ENCODE results near the gene KIAA0825.
"Not testable (repeated sequence)": the region's sequence is repeated elsewhere in the genome, so short reads cannot be mapped to it uniquely, and the experiment has no call there.

Gene KIAA0825

GRCh38 chr5:94573349-94573748 is 45.1 kb downstream of the KIAA0825 start:
- not testable (repeated sequence) for DNase-seq (ENCODE audit: low read depth)

DNA sequence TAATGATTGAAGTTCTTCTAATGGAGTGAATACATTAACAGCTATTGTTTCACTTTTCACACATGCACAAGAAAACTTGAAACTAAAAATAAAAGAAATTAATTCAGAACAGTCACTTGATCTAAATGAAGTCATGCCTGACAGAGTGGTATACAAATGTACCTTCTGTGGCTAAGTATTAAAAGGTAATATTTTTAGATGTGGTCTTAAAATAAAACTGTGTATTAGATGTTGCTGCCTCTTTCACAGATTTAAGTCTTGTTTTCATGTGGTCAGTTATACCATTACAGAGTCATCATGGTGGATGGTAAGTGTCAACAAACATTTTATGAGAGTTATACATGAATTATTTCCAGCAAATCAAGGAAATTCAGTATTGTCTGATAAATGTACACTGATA is 47.0 kb downstream of the KIAA0825 start:
- no peak for DNase-seq (ENCODE audit: low read depth)

DNA sequence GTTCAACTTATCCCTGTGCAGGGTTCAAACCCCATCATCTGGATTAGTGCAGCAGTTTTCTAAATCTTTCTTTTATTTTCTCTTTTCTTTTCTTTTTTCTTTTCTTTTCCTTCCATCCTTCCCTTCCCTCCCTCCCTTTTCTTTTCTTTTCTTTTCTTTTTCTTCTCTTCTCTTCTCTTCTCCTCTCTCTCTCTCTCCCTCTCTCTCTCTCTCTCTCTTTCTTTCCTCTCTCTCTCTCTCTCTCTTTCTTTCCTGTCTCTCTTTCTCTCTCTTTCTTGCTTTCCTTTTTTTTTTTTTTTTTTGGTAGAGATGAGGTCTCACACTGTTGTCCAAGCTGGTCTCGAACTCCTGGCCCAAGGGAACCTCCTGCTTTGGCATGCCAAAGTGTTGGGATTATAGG is 53.6 kb downstream of the KIAA0825 start:
- no peak for DNase-seq (ENCODE audit: low read depth)

- no peak for DNase-seq (ENCODE audit: low read depth)
Measured at GRCh38 chr5:94562327-94562971, 56.0 kb downstream of the KIAA0825 start.

GRCh38 chr5:94558028-94558427 is 60.4 kb downstream of the KIAA0825 start:
- no peak for DNase-seq (ENCODE audit: low read depth)

GRCh38 chr5:94551858-94552257 is 66.5 kb downstream of the KIAA0825 start:
- DNase-seq (ENCODE audit: low read depth) = no peak

DNA sequence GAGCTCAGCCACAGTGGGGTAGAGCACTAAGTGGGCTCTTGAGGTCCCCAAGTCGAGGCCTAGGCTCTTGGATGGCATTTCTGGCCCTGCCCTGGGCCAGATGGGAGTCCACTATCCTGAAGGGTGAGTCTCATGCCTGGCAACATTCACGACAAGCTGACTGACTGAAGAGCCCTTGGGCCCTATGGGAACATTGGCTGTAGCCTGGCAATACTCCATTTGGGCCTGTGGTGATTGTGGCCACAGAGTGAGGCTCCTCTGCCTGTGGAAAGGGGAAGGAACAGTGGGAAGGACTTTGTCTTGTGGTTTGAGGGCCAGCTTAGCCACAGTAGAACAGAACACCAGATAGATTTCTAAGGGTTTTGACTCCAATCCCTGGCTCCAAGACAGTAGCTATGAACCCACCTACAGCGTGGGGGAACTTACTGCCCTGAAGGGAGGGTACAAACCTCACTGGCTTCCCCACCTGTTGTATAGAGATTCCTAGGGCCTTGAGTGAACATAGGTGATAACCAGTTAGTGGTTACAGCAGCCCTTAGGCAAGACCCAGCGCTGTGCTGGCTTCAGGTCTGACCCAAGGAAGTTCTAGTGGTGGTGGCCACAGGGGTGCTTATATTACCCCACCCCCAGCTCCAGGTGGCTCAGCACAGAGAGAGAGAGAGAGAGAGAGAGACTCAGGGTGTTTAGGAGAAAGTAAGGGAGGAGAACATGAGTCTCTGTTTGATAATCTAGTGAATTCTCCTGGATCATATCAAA is 72.4 kb downstream of the KIAA0825 start:
- peak; percentile 14 for DNase-seq (ENCODE audit: low read depth)

GRCh38 chr5:94544875-94545547 is 73.4 kb downstream of the KIAA0825 start:
- DNase-seq (ENCODE audit: low read depth) = no peak

DNA sequence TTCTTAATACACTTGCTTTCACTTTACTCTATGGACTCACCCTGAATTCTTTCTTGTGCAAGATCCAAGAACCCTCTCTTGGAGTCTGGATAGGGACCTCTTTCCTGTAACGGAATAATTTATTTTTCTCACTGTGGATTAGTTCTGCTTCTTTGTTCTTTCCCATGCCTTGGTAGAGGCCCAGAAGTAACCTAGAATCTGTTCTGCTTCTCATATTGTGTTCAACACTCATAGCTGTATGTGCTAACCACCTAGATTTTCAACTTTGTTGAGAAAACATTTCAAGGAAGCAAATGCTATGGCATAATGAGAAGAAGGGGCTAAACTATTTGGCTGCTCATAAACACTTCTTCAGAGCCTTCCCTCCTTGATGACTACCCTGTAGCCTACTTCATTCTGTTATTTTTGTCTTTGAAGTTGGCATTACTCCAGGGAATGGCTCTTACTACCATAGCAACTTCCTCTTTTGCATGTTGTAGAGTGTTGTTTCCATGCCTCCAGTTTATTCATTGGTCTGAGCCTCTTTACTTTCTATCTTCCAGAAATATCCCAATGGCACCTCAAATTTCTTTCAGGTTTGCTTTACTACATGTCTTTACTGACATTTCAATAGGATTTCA is 74.3 kb downstream of the KIAA0825 start:
- no peak for DNase-seq (ENCODE audit: low read depth)

GRCh38 chr5:94540856-94541494 is 77.4 kb downstream of the KIAA0825 start:
- DNase-seq (ENCODE audit: low read depth) = no peak

- DNase-seq (ENCODE audit: low read depth) = no peak
Measured at GRCh38 chr5:94538260-94538659, 80.1 kb downstream of the KIAA0825 start.

DNA sequence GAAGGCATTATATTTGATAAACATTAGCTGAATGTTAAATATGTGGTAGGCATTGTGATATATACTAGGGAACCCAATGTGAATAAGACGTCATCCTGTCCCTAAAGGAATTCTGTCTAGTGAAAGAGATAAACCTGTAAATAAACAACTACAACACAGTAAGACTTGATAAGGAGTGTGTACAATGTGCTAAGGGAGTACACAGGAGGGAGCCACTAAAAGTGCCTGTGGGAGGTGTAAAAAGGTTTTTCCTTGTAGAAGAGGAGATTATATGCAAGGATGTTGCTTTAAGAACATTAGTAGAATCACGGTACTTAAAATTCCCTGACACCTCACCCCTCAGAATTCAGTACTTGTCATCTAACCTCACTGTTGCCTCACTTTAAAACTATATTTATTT is 91.7 kb downstream of the KIAA0825 start:
- no peak for DNase-seq (ENCODE audit: low read depth)

GRCh38 chr5:94524841-94525697 is 93.3 kb downstream of the KIAA0825 start:
- DNase-seq (ENCODE audit: low read depth) = no peak

GRCh38 chr5:94523018-94523417 is 95.4 kb downstream of the KIAA0825 start:
- DNase-seq (ENCODE audit: low read depth) = no peak

DNA sequence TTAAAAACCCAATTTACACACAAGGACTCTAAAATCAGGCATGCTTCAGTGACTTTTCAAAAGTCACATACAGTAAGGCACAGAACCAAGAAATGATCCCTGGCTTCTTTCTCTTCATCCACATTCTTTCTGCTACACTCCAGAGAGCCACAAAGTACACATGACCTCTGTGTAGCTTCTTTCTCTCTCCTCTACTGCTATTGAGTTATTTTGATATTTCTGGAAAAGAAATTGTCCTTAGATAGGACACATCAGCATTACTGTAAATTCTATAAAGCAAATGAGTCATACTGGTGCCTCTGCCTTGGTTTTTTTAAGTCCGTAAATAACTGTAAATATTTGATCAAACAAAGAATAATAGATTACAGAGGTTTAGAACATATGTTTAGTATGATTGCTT is 96.3 kb downstream of the KIAA0825 start:
- DNase-seq (ENCODE audit: low read depth) = no peak

- DNase-seq (ENCODE audit: low read depth) = no peak
Measured at GRCh38 chr5:94517490-94518488, 100.6 kb downstream of the KIAA0825 start.

DNA sequence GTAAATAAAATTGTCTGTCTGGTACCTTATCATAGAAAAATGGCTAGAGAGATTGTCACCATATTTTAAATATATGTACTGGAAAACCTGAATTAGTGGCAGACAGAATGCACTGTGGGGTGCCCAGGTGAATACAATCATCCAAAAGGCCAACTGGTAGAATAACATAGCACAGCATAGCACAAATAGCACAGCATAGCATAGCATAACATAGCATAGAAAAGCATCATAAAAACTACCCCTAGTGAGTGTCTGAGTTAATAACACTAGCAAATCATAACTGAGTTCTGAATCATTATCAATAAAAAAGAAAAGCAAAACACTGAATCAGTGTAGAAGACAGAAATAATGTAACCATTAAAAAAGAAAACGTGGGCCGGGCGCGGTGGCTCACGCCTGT is 102.3 kb downstream of the KIAA0825 start:
- no peak for DNase-seq (ENCODE audit: low read depth)

GRCh38 chr5:94508461-94509148 is 109.8 kb downstream of the KIAA0825 start:
- DNase-seq (ENCODE audit: low read depth) = no peak

- DNase-seq (ENCODE audit: low read depth) = no peak
Measured at GRCh38 chr5:94505327-94506068, 112.9 kb downstream of the KIAA0825 start.

All from CMK (cell line).